ENCODE data around the gene GFM2.
A peak's percentile ranks its signal among the peaks of the same experiment; 100 is the strongest.
"Not testable (repeated sequence)": the region's sequence is repeated elsewhere in the genome, so short reads cannot be mapped to it uniquely, and the experiment has no call there.

Gene GFM2

DNA sequence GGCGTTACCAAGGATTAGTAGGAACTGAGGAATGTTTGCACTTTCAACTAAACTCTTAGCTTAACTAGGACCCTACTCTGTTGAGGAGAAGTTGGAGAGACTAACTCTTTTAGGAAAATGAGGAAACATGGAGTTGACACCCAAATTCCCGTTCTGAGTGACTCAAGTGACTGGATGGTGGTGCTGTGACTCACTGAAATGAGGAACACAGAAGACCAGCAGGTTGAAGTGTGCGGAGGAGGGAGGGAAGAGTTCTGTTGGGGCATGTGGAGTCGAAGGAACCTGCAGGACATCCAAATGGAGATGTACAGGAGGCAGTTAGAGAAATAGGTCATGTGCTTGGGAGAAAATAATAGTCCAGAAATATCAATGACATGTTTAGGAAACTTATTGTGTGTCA, 73.7 kb downstream of the GFM2 start:
- DNase-seq (ENCODE audit: low read depth) = no peak

DNA sequence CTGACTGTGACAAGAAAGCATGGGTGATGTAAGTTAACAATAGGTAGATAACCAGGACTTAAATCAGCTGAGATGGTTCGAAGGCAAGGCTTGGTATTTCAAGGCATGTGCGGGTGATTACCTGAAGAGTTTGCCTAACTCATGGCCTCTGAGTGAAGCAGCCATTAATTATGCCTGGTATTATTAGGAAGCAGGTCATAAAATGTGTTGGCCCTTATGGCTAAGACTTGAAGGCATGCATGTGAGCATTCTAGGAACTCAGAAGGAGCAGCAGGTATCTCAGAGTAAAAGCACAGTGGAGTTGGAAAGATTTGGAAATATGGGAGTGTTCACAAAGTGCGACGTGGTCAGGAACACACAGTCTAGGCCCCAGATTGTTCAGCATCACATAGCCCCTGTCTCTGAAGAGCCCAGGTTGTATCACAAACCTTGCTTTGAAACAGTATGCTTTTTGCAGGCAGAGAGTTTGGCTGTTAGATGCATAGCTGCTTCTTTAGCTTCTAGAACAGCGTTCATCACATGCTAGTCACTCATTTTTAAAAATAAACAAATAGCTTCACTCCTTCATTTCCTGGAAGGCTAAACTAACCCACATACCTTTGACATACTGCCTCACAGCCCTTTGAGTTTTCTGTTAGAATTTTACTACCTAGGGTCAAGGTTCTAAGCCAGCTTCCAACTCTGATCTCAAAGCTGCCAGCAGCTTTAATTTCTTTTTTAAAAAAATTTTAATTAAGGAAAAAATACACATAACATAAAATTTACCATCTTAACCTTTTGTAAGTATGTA, 79.8 kb downstream of the GFM2 start:
- DNase-seq (ENCODE audit: low read depth) = no peak

DNA sequence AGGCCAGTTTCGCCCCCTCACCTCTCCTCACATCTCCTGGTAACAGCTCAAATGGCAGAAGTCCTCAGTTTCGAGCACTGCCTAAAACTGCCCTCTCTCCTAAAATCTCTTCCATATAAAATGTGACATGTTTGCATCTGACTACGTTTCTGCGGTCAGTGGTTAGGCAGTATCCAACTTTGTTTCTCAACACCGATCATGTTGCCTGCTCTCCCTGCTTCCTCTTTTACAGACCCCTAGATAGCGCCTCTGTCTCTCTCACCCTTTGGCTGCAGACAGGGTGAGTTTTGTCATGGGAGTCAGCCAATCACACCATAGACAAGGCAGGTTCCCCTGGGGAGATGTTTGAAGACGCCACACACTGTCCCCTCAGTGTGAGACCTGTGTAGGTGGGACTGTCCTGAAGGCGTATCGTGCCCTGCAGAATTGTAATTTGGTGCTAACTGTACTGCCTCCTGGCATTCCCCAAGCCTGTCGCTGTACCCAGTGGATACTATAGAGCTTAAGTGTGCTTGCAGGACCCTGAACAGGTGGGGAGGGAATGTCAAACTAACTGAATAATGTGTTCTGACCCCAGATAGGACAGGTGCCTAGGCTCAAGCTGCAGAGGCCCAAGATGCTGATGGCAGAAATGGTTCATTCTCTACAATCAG, 80.8 kb downstream of the GFM2 start:
- no peak for DNase-seq (ENCODE audit: low read depth)

DNA sequence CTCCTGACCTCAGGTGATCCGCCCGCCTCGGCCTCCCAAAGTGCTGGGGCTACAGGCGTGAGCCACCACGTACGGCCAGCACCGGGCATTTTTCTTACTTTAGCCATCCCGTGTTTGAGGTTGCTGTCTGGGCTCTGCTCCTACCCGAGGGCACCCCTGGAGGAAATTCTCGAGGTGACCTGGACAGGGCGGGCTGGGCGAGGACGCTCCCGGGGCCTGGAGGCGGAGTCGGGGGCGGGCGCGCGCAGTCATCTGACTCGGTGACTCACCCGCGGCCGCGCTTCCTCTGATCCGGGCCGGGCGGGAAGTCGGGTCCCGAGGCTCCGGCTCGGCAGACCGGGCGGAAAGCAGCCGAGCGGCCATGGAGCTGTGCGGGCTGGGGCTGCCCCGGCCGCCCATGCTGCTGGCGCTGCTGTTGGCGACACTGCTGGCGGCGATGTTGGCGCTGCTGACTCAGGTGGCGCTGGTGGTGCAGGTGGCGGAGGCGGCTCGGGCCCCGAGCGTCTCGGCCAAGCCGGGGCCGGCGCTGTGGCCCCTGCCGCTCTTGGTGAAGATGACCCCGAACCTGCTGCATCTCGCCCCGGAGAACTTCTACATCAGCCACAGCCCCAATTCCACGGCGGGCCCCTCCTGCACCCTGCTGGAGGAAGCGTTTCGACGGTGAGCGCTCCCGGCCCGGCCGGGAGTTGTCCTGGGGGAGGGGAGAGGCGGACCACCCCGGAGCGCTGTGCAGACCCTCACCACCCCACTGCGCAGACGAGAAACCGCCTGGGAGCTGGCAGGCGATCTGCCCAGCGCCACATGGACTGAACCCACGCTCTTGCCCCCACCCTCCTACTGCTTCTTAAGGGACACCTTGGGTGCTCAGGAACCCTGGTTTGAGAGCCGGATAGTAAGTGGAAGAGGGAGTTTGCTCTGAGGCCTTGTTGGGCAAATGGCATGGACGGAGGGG, 81.7 kb downstream of the GFM2 start, which contains the start of gene HEXB:
Gene HEXB, plus strand, starts transcription at position 334 of the 952 bp plus-strand sequence. Its CDS starts 28 bp downstream, at position 362.
- DNase-seq (ENCODE audit: low read depth) = peak; percentile 43

DNA sequence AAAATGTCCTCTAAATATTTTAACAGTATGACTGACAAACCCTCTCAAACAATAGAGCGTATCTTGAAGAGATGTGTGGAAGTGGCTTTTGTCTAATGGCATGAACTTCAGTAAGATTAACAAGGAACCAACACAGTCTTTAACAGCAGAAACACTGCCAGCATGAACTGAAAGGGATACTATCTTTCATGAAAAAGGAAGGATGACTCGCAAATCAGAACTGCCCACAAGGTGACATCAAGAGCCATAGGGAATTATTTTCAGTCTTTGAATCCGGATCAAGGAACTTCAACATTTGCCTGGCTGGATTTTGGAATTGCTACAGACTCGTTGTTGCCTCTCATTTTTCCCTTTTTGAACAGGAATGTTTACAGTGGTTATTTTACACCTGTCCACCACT, 87.0 kb downstream of the GFM2 start:
- DNase-seq (ENCODE audit: low read depth) = no peak

DNA sequence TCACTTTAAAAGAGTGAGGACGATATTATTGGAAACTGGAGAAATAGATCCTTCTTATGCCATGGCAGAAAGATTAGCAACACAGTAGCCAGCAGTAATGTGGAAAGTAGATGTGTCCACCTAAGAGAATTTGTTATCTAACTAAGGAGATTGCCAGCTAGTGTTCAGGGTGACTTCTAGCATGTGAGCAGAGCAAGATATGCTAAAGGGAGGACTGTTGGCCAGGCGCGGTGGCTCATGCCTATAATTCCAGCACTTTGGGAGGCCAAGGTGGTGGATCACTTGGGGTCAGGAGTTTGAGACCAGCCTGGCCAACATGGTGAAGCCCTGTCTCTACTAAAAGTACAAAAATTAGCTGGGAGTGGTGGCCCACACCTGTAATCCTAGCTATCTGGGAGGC, 87.6 kb downstream of the GFM2 start:
- not testable (repeated sequence) for DNase-seq (ENCODE audit: low read depth)

DNA sequence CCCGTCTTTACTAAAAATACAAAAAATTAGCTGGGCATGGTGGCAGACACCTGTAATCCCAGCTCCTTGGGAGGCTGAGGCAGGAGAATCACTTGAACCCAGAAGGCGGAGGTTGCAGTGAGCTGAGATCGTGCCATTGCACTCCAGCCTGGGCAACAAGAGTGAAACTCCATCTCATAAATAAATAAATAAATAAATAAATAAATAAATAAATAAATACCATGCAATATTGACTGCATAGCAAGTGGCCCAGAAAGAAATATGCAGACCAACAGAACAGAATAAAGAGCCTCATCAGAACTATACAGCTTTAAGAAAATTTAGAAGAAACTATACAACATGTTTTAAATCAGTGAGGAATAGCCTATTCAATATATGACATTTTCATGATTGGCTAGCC, 88.8 kb downstream of the GFM2 start:
- DNase-seq (ENCODE audit: low read depth) = not testable (repeated sequence)

DNA sequence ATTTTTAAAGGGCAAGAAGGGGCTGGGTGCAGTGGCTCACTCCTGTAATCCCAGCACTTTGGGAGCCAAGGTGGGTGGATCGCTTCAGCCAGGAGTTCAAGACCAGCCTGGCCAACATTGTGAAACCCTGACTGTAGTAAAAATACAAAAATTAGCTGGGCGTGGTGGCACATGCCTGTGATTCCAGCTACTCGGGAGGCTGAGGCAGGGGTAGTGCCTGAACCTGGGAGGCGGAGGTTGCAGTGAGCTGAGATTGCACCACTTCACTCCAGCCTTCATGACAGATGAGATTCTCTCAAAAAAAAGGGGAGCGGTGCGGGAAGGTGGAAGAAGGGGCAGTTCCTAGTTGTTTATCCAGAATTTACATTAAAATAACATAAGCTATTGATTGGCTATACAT, 90.5 kb downstream of the GFM2 start:
- not testable (repeated sequence) for DNase-seq (ENCODE audit: low read depth)

DNA sequence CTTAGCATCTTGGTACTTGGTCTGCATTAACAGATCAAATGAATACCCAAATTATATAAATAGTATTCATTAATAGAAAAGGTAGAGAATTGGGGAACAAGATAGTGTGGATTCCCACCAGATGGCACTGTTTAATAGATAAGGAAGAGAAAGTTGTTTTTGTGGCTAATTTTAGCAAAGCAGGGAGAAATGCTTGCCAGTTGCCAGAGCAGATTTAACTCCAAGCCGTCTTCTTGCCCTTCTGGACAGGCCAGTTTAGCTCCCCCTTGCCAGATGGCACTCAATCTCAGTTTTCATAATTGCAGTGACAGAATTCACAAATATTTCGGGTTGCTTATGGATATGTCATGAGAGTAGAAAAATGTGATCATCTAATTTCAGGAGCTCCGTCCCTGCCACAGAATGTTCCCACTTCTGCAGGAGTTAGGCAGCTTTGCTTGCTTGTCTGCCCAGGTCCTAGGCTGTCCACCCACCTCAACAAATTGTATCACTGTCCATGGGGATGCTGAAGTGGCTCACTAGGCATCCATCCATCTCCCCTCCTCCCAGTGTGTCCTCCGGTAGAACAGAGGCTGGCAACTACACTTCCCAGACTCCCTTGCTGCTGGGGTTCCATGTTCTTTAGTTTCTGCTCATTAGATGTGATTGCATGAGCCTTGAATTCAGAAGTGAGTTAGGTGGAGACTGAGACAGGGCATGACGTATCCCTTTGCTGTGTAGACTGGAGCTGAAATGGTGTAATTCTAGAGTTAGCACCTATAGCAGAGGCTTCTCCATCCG, 93.7 kb downstream of the GFM2 start:
- DNase-seq (ENCODE audit: low read depth) = peak; percentile 64

DNA sequence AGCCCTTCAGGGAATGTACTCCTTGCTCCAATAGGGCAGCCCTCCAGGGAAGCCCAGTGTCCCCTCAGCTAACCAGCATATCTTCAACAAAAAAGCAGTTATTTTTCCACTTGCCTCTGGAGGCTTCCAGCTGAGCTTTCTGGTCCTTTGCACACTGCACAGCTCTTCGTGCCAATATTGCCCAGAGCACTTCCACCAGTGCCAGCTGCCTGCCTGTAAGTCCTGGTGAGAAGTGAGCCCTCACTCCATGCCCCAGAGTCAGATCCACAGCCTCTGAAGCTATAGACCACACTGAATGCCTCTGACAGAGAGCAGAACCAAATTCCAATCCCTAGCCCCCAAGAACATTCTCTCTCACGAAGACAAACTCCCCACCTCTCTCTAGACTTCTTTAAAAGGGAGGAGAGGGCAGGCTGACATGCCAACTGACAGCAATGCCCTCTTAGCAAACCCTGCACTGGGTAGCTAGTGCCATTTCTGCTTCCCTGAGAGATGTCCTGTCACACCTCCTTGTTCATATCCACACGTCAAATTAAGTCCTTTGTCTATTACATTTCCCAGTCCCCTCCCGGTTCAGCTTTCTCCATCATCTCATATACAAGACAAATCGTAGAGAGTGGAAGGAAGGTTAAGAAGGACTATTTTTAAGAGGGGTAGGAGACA, 94.6 kb downstream of the GFM2 start:
- no peak for DNase-seq (ENCODE audit: low read depth)

Measured in fibroblast of the conjunctiva (primary cell).